ENCODE data around the gene ENO3.

GRCh38 chr17:4939796-4940554 lies 10.9 kb upstream of the ENO3 start, which contains the start of the genes RNF167 and SLC25A11:
- TF ChIP-seq POLR2A (IDR thresholded peaks at IDR 0.05; ENCODE audit: low read depth, low read length) (peak; percentile 80), TAF1 (IDR thresholded peaks at IDR 0.05; ENCODE audit: low read depth, low read length) (peak; percentile 87), PAX5 (IDR thresholded peaks at IDR 0.05; ENCODE audit: insufficient read depth, low read length, severe bottlenecking) (no peak), POLR2AphosphoS5 (IDR thresholded peaks at IDR 0.05; ENCODE audit: low read depth, low read length) (peak; percentile 64; the same call in 1 of the 2 replicates), POU2F2 (IDR thresholded peaks at IDR 0.05; ENCODE audit: low read depth, low read length) (no peak)
